Osteoblast (primary cell): Measurements from ENCODE around the gene P2RX1. TPM values are rescaled to one million over a fixed set of nuclear protein-coding genes. Genes with fewer than 3 reads are reported as not detected.

Experiments used
- DNase-seq: peaks from one replicate; pipeline ENCODE4 v3.0.0; 2011; ENCODE audit warnings: low spot score, mixed read lengths; ENCODE audit not compliant: insufficient read length; ENCODE audit errors: missing footprints
- H2AFZ ChIP-seq: 2 replicates; pipeline ENCODE4 v1.6.0; 2011; ENCODE audit warnings: mild to moderate bottlenecking, low read length
- H3K27ac ChIP-seq: 2 replicates; pipeline ENCODE4 v1.5.1; 2011; ENCODE audit warnings: mild to moderate bottlenecking, low read depth, low read length, moderate library complexity
- H3K27me3 ChIP-seq: 2 replicates; pipeline ENCODE4 v1.6.0; 2012; ENCODE audit warnings: mild to moderate bottlenecking, control low read depth, inconsistent platforms, low read length, moderate library complexity; ENCODE audit not compliant: insufficient read depth
- H3K36me3 ChIP-seq: 2 replicates; pipeline ENCODE4 v1.5.1; 2011; ENCODE audit warnings: mild to moderate bottlenecking, low read length, control low read depth, moderate library complexity; ENCODE audit not compliant: insufficient read depth
- H3K4me1 ChIP-seq: 2 replicates; pipeline ENCODE4 v1.5.1; 2011; ENCODE audit warnings: mild to moderate bottlenecking, low read length, control low read depth, moderate library complexity; ENCODE audit not compliant: insufficient read depth
- H3K4me2 ChIP-seq: 2 replicates; pipeline ENCODE4 v1.6.0; 2011; ENCODE audit warnings: mild to moderate bottlenecking, low read length; ENCODE audit not compliant: insufficient read depth
- H3K4me3 ChIP-seq: fragments of 200-600 bp; sonication (generic); 3 replicates; pipeline ENCODE4 v1.5.1; 2012; ENCODE audit warnings: mild to moderate bottlenecking, low read length, inconsistent platforms; ENCODE audit not compliant: insufficient read depth
- H3K79me2 ChIP-seq: 2 replicates; pipeline ENCODE4 v1.6.0; 2012; ENCODE audit warnings: mild to moderate bottlenecking, low read length, control low read depth, inconsistent platforms; ENCODE audit not compliant: insufficient read depth
- H3K9me3 ChIP-seq: 2 replicates; pipeline ENCODE4 v1.5.1; 2011; ENCODE audit warnings: low read depth, low read length, control low read depth
- H4K20me1 ChIP-seq: 2 replicates; pipeline ENCODE4 v1.6.0; 2012; ENCODE audit warnings: mild to moderate bottlenecking, low read length, control low read depth; ENCODE audit not compliant: insufficient read depth
- CTCF ChIP-seq: IDR thresholded peaks from 2 replicates; pipeline ENCODE4 v1.5.1; 2011; ENCODE audit warnings: mild to moderate bottlenecking, low read depth, low read length, moderate library complexity; ENCODE audit errors: extremely low read depth
- total RNA-seq: library from RNA; depleted of rRNA; stranded (reverse); fragments of >200 nt; gene quantifications from 2 replicates; pipeline ENCODE4 v1.2.3, GENCODE V29; 2012

Gene P2RX1
- total RNA-seq, 1 donor, result not detected

GRCh38 chr17:3873862-3874261 lies 42.4 kb downstream of the P2RX1 start:
- H3K4me1 ChIP-seq, result no peaks in the 10 kb centered on the region
- H3K4me2 ChIP-seq, result no peak overlapping the region
- H3K27me3 ChIP-seq, result no peaks in the 10 kb centered on the region
- peak; percentile 81 for DNase-seq
- no peaks in the 10 kb centered on the region for H4K20me1 ChIP-seq
- no peak overlapping the region for H3K4me3 ChIP-seq
- no peaks in the 10 kb centered on the region for H3K79me2 ChIP-seq
- no peak for TF ChIP-seq CTCF
- no peak overlapping the region for H3K27ac ChIP-seq
- no peak overlapping the region for H2AFZ ChIP-seq
- peaks cover 17% of the 10 kb centered on the region for H3K36me3 ChIP-seq
- no peaks in the 10 kb centered on the region for H3K9me3 ChIP-seq

- no peak overlapping the region for H3K27ac ChIP-seq
- no peak overlapping the region for H3K4me2 ChIP-seq
- no peak overlapping the region for H3K4me3 ChIP-seq
- H3K79me2 ChIP-seq, result no peaks in the 10 kb centered on the region
- H3K4me1 ChIP-seq, result no peaks in the 10 kb centered on the region
- no peaks in the 10 kb centered on the region for H3K27me3 ChIP-seq
- H3K9me3 ChIP-seq, result no peaks in the 10 kb centered on the region
- TF ChIP-seq CTCF, result no peak
- H4K20me1 ChIP-seq, result no peaks in the 10 kb centered on the region
- peak overlapping the region; percentile 65 for H2AFZ ChIP-seq
- DNase-seq, result no peak
- peaks cover 12% of the 10 kb centered on the region for H3K36me3 ChIP-seq
These were observed 45.4 kb downstream of the P2RX1 start for GRCh38 chr17:3870871-3871306.

- peak; percentile 84 for DNase-seq
- Histone ChIP-seq H4K20me1 (no peaks in the 10 kb centered on the region), H3K27ac (no peak overlapping the region), H3K4me1 (peaks cover 12% of the 10 kb centered on the region), H2AFZ (no peak overlapping the region), H3K36me3 (peaks cover 4% of the 10 kb centered on the region), H3K27me3 (no peaks in the 10 kb centered on the region), H3K4me2 (no peak overlapping the region), H3K9me3 (no peaks in the 10 kb centered on the region), H3K79me2 (no peaks in the 10 kb centered on the region), H3K4me3 (no peak overlapping the region)
- no peak for TF ChIP-seq CTCF
These were observed 48.7 kb downstream of the P2RX1 start for GRCh38 chr17:3867606-3868005.

- no peak for TF ChIP-seq CTCF
- no peaks in the 10 kb centered on the region for H3K79me2 ChIP-seq
- H3K27me3 ChIP-seq, result no peaks in the 10 kb centered on the region
- H3K9me3 ChIP-seq, result no peaks in the 10 kb centered on the region
- H2AFZ ChIP-seq, result no peak overlapping the region
- peaks cover 4% of the 10 kb centered on the region for H3K36me3 ChIP-seq
- H3K4me1 ChIP-seq, result peaks cover 12% of the 10 kb centered on the region
- H4K20me1 ChIP-seq, result no peaks in the 10 kb centered on the region
- no peak overlapping the region for H3K4me2 ChIP-seq
- no peak overlapping the region for H3K27ac ChIP-seq
- DNase-seq, result no peak
- no peak overlapping the region for H3K4me3 ChIP-seq
These were observed 49.2 kb downstream of the P2RX1 start for GRCh38 chr17:3867106-3867505.
